Gastrocnemius medialis (tissue), 4 donors: ENCODE results near the gene INAVA. TPM values are rescaled to one million over a fixed set of nuclear protein-coding genes. Genes with fewer than 3 reads are reported as not detected.
"Not testable (repeated sequence)": the region's sequence is repeated elsewhere in the genome, so short reads cannot be mapped to it uniquely, and the experiment has no call there.

Experiments
- ATAC-seq, 2 donors: fragments of 150-250 bp; one replicate each; pipeline ENCODE4 v1.9.1; 2016
- DNase-seq, 2 donors: peaks; one replicate each; pipeline ENCODE4 v3.0.0-alpha.2; 2019
- H3K27ac ChIP-seq, 4 donors: fragments of 200-600 bp; sonication (generic); 1 replicate in 1 of 4; 2 replicates in 3 of 4; pipeline ENCODE4 v1.5.1; 2016 to 2018; ENCODE audit warnings: mild to moderate bottlenecking in 2 of 4, moderate library complexity in 1 of 4
- H3K27me3 ChIP-seq, 3 donors: fragments of 200-600 bp; sonication (generic) in 2 of 3; 1 replicate in 1 of 3; 2 replicates in 2 of 3; pipeline versions ENCODE4 v1.5.1 to v1.6.0; 2016 to 2019; ENCODE audit warnings: mild to moderate bottlenecking in 1 of 3, moderate library complexity in 1 of 3
- H3K36me3 ChIP-seq, 2 donors: fragments of 200-600 bp; sonication (generic) in 1 of 2; one replicate each; pipeline ENCODE4 v1.5.1; 2017 to 2018
- H3K4me1 ChIP-seq, 2 donors: fragments of 200-600 bp; sonication (generic) in 1 of 2; one replicate each; pipeline ENCODE4 v1.5.1; 2016 to 2017; ENCODE audit warnings: mild to moderate bottlenecking in 2 of 2
- H3K4me3 ChIP-seq, 4 donors: fragments of 200-600 bp; sonication (generic) in 3 of 4; 1 replicate in 1 of 4; 2 replicates in 3 of 4; pipeline ENCODE4 v1.5.1; 2016 to 2019; ENCODE audit warnings: mild to moderate bottlenecking in 2 of 4
- H3K9me3 ChIP-seq, 3 donors: fragments of 200-600 bp; sonication (generic) in 2 of 3; 1 replicate in 1 of 3; 2 replicates in 2 of 3; pipeline ENCODE4 v1.5.1; 2016 to 2019
- POLR2A ChIP-seq, 2 donors: fragments of 450-650 bp; IDR thresholded peaks; one replicate each; pipeline ENCODE4 v1.6.1; 2017; ENCODE audit warnings: antibody characterized with exemption in 2 of 2, mild to moderate bottlenecking in 2 of 2, moderate library complexity in 2 of 2
- in situ Hi-C, 4 donors: fragments of 200-750 bp; cut with MboI; loops; one replicate each; pipeline versions ENCODE4 v1.15.0 to v1.8.0; 2017; ENCODE audit warnings: low sequenced_read_pairs in 4 of 4
- intact Hi-C: fragments of 100-400 bp; cut with DNase I; formaldehyde crosslinking; loops from one replicate; pipeline ENCODE4 v1.15.1; 2023; ENCODE audit warnings: low total_unique reads
- total RNA-seq, 4 donors: library from RNA; depleted of rRNA; stranded (reverse); fragments of >200 nt; gene quantifications; one replicate each; pipeline versions ENCODE4 v1.1.0 to v1.2.3, GENCODE V29; 2016
- TF ChIP-seq, protein P1 (sequence below), 5 experiments: fragments of 450-650 bp in 3 of 5; fragments of 200-600 bp in 2 of 5; sonication (generic) in 2 of 5; IDR thresholded peaks in 4 of 5; conservative IDR thresholded peaks in 1 of 5; 1 replicate in 4 of 5; 2 replicates in 1 of 5; pipeline ENCODE4 v1.5.1; 2016 to 2019; ENCODE audit warnings: antibody characterized with exemption in 5 of 5, mild to moderate bottlenecking in 3 of 5, moderate library complexity in 3 of 5

The INAVA gene
- total RNA-seq, 4 donors from 2014 or later = 0.58 TPM; not detected in 3

DNA sequence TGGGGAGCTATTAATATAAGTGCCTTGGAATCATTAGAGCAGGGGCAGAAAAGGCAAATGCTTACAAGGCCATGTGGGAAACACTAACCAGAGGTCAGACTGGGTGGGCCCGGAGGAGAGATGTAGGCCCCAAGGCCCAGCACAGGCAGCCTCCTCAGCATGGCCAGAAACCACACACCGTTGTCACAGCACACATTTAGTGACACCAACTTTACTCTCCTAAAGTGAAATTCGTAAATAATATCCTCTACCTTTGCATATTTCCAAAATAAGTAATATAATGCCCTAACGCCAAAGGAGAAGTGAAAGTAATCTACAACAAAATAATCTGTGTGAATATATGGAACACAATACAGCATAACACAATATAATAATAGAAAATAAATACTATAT, 66.2 kb downstream of the INAVA start:
- no peaks in the 10 kb centered on the region for H3K9me3 ChIP-seq
- H3K36me3 ChIP-seq = no peaks in the 10 kb centered on the region
- no peak for ATAC-seq
- no peaks in the 10 kb centered on the region for H3K27me3 ChIP-seq
- no peak for DNase-seq
- intact Hi-C loops = no loop called here
- in situ Hi-C loops = loop anchor here in 2 of 4 donors (10.0 kb wide), 2 partner anchors 244 to 264 kb away; no protein-coding TSS in a partner anchor
- no peak overlapping the region for H3K27ac ChIP-seq
- TF ChIP-seq POLR2A (IDR thresholded peaks at IDR 0.05) = no peak
- TF ChIP-seq, protein P1, sequence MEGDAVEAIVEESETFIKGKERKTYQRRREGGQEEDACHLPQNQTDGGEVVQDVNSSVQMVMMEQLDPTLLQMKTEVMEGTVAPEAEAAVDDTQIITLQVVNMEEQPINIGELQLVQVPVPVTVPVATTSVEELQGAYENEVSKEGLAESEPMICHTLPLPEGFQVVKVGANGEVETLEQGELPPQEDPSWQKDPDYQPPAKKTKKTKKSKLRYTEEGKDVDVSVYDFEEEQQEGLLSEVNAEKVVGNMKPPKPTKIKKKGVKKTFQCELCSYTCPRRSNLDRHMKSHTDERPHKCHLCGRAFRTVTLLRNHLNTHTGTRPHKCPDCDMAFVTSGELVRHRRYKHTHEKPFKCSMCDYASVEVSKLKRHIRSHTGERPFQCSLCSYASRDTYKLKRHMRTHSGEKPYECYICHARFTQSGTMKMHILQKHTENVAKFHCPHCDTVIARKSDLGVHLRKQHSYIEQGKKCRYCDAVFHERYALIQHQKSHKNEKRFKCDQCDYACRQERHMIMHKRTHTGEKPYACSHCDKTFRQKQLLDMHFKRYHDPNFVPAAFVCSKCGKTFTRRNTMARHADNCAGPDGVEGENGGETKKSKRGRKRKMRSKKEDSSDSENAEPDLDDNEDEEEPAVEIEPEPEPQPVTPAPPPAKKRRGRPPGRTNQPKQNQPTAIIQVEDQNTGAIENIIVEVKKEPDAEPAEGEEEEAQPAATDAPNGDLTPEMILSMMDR (IDR thresholded peaks at IDR 0.05 in 4 of 5, conservative IDR thresholded peaks at IDR 0.05 in 1 of 5) = no peak
- H3K4me1 ChIP-seq = no peaks in the 10 kb centered on the region
- no peak overlapping the region for H3K4me3 ChIP-seq

DNA sequence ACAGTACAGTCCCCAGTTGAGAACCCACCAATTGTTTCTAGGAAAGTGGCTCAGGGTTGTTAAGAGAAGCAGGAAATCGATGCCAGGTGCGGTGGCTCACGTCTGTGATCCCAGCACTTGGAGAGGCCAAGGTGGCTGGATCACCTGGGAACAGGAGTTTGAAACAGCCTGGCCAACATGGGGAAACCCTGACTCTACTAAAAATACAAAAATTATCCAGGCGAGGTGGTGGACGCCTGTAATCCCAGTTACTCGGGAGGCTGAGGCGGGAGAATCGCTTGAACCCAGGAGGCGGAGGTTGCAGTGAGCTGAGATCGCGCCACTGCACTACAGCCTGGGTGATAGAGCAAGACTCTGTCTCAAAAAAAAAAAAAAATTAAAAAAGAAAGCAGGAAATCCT, 67.5 kb downstream of the INAVA start:
- DNase-seq, H3K36me3 ChIP-seq, H3K27me3 ChIP-seq, H3K27ac ChIP-seq, intact Hi-C loops, H3K4me3 ChIP-seq, ATAC-seq, H3K9me3 ChIP-seq, H3K4me1 ChIP-seq: not testable (repeated sequence)
- in situ Hi-C loops = loop anchor here in 2 of 4 donors (10.0 kb wide), 2 partner anchors 243 to 263 kb away; no protein-coding TSS in a partner anchor

DNA sequence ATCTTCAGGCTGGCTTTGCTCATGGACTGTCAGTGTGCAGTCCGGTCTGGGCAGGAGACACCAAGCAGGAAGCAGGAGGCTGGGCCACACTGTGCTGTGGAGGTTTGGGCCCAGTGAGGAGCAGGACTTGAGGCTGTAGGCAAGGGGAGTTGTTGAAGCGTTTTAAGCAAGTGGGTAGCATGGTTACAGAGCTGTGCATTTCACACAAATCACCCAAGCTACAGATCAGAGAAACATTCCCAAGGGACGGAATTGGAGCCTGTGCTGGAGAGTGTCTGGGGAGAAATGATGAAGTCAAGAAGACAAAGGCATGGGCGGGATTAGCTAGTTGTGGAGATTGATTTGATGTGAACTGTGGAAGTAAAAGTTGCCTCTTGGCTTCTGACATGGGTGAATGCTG, 67.9 kb downstream of the INAVA start:
- Histone ChIP-seq H3K9me3 (no peaks in the 10 kb centered on the region), H3K4me3 (no peak overlapping the region), H3K36me3 (no peaks in the 10 kb centered on the region), H3K27me3 (no peaks in the 10 kb centered on the region), H3K27ac (no peak overlapping the region), H3K4me1 (no peaks in the 10 kb centered on the region)
- TF ChIP-seq, protein P1 (IDR thresholded peaks at IDR 0.05 in 4 of 5, conservative IDR thresholded peaks at IDR 0.05 in 1 of 5) = no peak
- no peak for TF ChIP-seq POLR2A (IDR thresholded peaks at IDR 0.05)
- DNase-seq (no peak), ATAC-seq (no peak)
- intact Hi-C loops = no loop called here
- in situ Hi-C loops = loop anchor here in 2 of 4 donors (10.0 kb wide), 2 partner anchors 242 to 262 kb away; no protein-coding TSS in a partner anchor

DNA sequence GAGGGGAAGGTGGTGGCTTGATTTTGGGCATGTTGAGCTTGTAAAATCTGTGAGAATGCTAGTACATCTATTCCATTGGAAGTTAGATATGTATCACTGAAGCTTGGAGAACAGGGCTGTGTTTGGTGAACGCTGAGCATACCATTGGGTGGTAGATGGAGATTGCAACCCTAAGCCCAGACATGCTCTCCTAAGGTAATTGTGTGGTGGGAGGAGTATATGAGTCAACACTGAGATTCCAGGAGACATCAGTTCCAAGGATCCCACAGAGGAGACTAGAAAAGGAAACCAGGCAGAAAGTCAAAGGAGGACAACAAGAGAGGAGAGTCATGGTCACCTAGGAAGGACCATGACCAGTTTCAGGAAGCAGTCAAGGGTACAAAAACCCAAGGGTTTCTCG, 68.4 kb downstream of the INAVA start:
- no peaks in the 10 kb centered on the region for H3K4me1 ChIP-seq
- in situ Hi-C loops = loop anchor here in 2 of 4 donors (10.0 kb wide), 2 partner anchors 242 to 262 kb away; no protein-coding TSS in a partner anchor
- DNase-seq (no peak), ATAC-seq (no peak)
- no peak overlapping the region for H3K27ac ChIP-seq
- no peaks in the 10 kb centered on the region for H3K27me3 ChIP-seq
- intact Hi-C loops = no loop called here
- no peak for TF ChIP-seq POLR2A (IDR thresholded peaks at IDR 0.05)
- TF ChIP-seq, protein P1 (IDR thresholded peaks at IDR 0.05 in 4 of 5, conservative IDR thresholded peaks at IDR 0.05 in 1 of 5) = no peak
- H3K9me3 ChIP-seq = no peaks in the 10 kb centered on the region
- H3K36me3 ChIP-seq = no peaks in the 10 kb centered on the region
- H3K4me3 ChIP-seq = no peak overlapping the region

DNA sequence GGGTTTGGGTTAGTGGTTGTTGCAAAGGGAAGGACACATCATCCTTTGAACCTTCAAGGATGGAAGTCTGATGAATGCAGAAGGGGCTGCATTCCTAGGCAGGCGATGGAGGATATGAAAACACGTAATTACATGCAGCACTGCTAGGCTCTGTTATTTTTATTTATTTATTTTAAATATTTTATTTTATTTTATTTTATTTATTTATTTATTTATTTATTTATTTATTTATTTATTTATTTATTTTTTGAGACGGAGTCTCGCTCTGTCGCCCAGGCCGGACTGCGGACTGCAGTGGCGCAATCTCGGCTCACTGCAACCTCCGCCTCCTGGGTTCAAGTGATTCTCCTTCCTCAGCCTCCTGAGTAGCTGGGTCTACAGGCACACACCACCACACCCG, 69.2 kb downstream of the INAVA start:
- H3K36me3 ChIP-seq, DNase-seq, ATAC-seq, H3K27me3 ChIP-seq, H3K27ac ChIP-seq, H3K9me3 ChIP-seq, intact Hi-C loops, H3K4me1 ChIP-seq, H3K4me3 ChIP-seq: not testable (repeated sequence)
- in situ Hi-C loops = loop anchor here in 2 of 4 donors (10.0 kb wide), 2 partner anchors 241 to 261 kb away; no protein-coding TSS in a partner anchor

Other genes starting within 250 kb of the INAVA start
- gene DDX59, start 225.0 kb upstream of the INAVA start, total RNA-seq = 10 to 100 TPM; 36.7 to 52.7 (median 39.5) TPM
- gene CAMSAP2, start 156.0 kb upstream of the INAVA start, total RNA-seq = 10 to 100 TPM; 39.3 to 63.9 (median 54.2) TPM
- gene GPR25, start 21.9 kb upstream of the INAVA start, total RNA-seq = under 1 TPM in 1 of 4 donors, not detected in 3; 0.24 TPM
- gene KIF21B, start 128.8 kb downstream of the INAVA start, total RNA-seq = under 1 TPM; 0.23 to 0.49 (median 0.36) TPM
- gene CACNA1S, start 217.5 kb downstream of the INAVA start, total RNA-seq = 10 to 100 TPM; 74.3 to 93.5 (median 81.2) TPM
- not detected for gene ASCL5, start 232.3 kb downstream of the INAVA start, total RNA-seq